GM12878 (cell line): ENCODE data around the gene FMOD. TPM values are rescaled to one million over a fixed set of nuclear protein-coding genes. Genes with fewer than 3 reads are reported as not detected.
A peak's percentile ranks its signal among the peaks of the same experiment; 100 is the strongest.

Experiments
- BCL11A ChIP-seq: IDR thresholded peaks from 2 replicates; pipeline ENCODE4 v1.6.1; 2011; ENCODE audit warnings: low read depth, low read length
- KLF5 ChIP-seq: fragments of 450-650 bp; IDR thresholded peaks from 2 replicates; pipeline ENCODE4 v1.6.1; 2014; ENCODE audit warnings: mild to moderate bottlenecking; ENCODE audit not compliant: partially characterized antibody
- MTA3 ChIP-seq: IDR thresholded peaks from 2 replicates; pipeline ENCODE4 v1.6.1; 2012; ENCODE audit warnings: low read length, inconsistent platforms, borderline replicate concordance
- NBN ChIP-seq: fragments of 450-650 bp; IDR thresholded peaks from 2 replicates; pipeline ENCODE4 v1.6.1; 2016
- NFYB ChIP-seq: IDR thresholded peaks from 2 replicates; pipeline ENCODE4 v1.6.1; 2011; ENCODE audit warnings: low read depth, mild to moderate bottlenecking, low read length, improper control_type of control experiment, moderate library complexity; ENCODE audit not compliant: insufficient read depth
- PAX5 ChIP-seq: IDR thresholded peaks from 2 replicates; pipeline ENCODE4 v1.6.1; 2011; ENCODE audit warnings: low read depth, low read length, borderline replicate concordance
- POLR2AphosphoS2 ChIP-seq: IDR thresholded peaks from 2 replicates; pipeline ENCODE4 v1.6.1; 2011; ENCODE audit warnings: low read depth, mild to moderate bottlenecking, low read length, improper control_type of control experiment, moderate library complexity
- RBBP5 ChIP-seq: fragments of 200-600 bp; sonication (generic); conservative IDR thresholded peaks from 2 replicates; pipeline ENCODE4 v1.6.1; 2016
- RUNX3 ChIP-seq: IDR thresholded peaks from 2 replicates; pipeline ENCODE4 v1.6.1; 2012; ENCODE audit warnings: low read length, inconsistent platforms
- YBX1 ChIP-seq: fragments of 450-650 bp; IDR thresholded peaks from 2 replicates; pipeline ENCODE4 v1.6.1; 2016; ENCODE audit warnings: antibody characterized with exemption
- polyA plus RNA-seq, 11 experiments: library from polyadenylated mRNA; depleted of rRNA in 4 of 11; unstranded in 6 of 11; stranded (reverse) in 5 of 11; fragments of >200 nt; fragmentation: Nextera tagmentation in 4 of 11; fragmentation: Illumina TruSeq in 1 of 11; extraction: Ambion mirVana in 4 of 11; extraction: Trizol in 1 of 11; gene quantifications; 1 replicate in 1 of 11; 2 replicates in 10 of 11; pipeline versions ENCODE4 v1.2.1 to v1.2.3, GENCODE V29; 2011 to 2016; ENCODE audit warnings: inconsistent platforms in 2 of 11, missing spikeins in 2 of 11, low read depth in 1 of 11
- total RNA-seq, 4 experiments: library from RNA; depleted of rRNA in 3 of 4; stranded (reverse); fragments of >200 nt in 3 of 4; fragmentation: Illumina TruSeq in 1 of 4; extraction: Trizol in 1 of 4; gene quantifications; 2 replicates each; pipeline versions ENCODE4 v1.2.1 to v1.2.3, GENCODE V29; 2013 to 2021
- TF ChIP-seq, protein P1 (sequence below), 3 experiments: IDR thresholded peaks in 2 of 3; conservative IDR thresholded peaks in 1 of 3; 2 replicates each; pipeline ENCODE4 v1.5.1; 2011; ENCODE audit warnings: low read depth in 3 of 3, low read length in 3 of 3, mild to moderate bottlenecking in 3 of 3, control low read depth in 2 of 3, moderate library complexity in 2 of 3, inconsistent platforms in 1 of 3, mixed read lengths in 1 of 3; ENCODE audit not compliant: control insufficient read depth in 2 of 3, insufficient read depth in 1 of 3; ENCODE audit errors: extremely low read depth in 1 of 3
- TF ChIP-seq, protein P2 (sequence below): fragments of 450-650 bp; formaldehyde crosslinking; IDR thresholded peaks from 2 replicates; pipeline ENCODE4 v1.4.0; 2022; ENCODE audit warnings: mild to moderate bottlenecking, moderate library complexity
- TF ChIP-seq, protein P3 (sequence below): fragments of 450-650 bp; IDR thresholded peaks from 2 replicates; pipeline ENCODE4 v1.6.1; 2017; ENCODE audit warnings: mild to moderate bottlenecking
- TF ChIP-seq, protein P4 (sequence below): fragments of 450-650 bp; IDR thresholded peaks from 2 replicates; pipeline ENCODE4 v1.6.1; 2016; ENCODE audit warnings: mild to moderate bottlenecking
- TF ChIP-seq, protein P5 (sequence below): fragments of 450-650 bp; IDR thresholded peaks from 2 replicates; pipeline ENCODE4 v1.6.1; 2017; ENCODE audit warnings: antibody characterized with exemption, mild to moderate bottlenecking, moderate library complexity
- TF ChIP-seq, protein P6 (sequence below): fragments of 450-650 bp; IDR thresholded peaks from 2 replicates; pipeline ENCODE4 v1.6.1; 2017; ENCODE audit warnings: low read depth, mild to moderate bottlenecking, moderate library complexity

The FMOD gene
- total and polyA plus RNA-seq, 10 of the 15 experiments (the other 5 are each of a cell fraction or from before 2014, with no cell fraction given) = 0.03 to 0.26 (median 0.11) TPM; not detected in 7

DNA sequence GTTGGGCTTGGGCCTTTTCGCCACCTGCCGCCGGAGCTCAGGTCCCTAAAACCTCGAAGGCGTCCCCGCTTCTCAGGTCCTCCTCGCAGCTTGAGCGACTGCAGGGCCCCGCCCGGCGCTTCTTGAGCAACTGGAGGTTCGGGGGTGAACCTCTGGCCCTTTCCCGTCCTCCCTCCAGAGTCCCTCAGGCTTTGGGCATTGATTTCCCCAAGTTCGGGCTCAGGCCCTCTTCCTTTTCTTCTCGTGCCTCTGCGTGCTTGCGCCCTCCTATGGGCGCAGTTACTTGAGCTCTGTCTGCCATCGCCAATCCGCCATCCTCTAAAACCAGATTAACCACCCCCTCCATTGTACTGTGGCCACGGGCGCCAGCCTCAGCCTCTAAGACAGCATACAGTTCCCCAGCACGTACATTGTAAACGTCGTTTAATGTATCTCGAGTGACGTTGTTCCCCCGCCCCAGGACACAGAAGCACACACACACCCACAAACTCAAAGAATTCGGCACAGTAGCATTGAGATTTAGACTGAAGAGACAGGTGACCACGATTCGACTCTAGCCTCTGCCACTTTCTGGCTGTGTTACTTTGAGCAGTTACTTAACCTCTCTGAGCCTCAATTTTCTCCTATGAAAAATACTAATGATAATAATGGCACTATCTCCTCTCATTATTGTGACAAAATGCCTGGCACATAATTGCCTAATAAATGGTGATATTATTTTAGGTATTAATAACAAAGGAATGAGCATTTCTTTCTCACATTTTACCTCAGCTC lies 23.1 kb downstream of the FMOD start (continued):
- TF ChIP-seq, protein P1, sequence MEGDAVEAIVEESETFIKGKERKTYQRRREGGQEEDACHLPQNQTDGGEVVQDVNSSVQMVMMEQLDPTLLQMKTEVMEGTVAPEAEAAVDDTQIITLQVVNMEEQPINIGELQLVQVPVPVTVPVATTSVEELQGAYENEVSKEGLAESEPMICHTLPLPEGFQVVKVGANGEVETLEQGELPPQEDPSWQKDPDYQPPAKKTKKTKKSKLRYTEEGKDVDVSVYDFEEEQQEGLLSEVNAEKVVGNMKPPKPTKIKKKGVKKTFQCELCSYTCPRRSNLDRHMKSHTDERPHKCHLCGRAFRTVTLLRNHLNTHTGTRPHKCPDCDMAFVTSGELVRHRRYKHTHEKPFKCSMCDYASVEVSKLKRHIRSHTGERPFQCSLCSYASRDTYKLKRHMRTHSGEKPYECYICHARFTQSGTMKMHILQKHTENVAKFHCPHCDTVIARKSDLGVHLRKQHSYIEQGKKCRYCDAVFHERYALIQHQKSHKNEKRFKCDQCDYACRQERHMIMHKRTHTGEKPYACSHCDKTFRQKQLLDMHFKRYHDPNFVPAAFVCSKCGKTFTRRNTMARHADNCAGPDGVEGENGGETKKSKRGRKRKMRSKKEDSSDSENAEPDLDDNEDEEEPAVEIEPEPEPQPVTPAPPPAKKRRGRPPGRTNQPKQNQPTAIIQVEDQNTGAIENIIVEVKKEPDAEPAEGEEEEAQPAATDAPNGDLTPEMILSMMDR (IDR thresholded peaks at IDR 0.05 in 2 of 3, conservative IDR thresholded peaks at IDR 0.05 in 1 of 3; ENCODE audit: control insufficient read depth in 2 of 3, extremely low read depth in 1 of 3, insufficient read depth in 1 of 3, low read depth in 3 of 3, low read length in 3 of 3) = peak; percentile 24 to 71 (median 39); a peak in 4 of 6 replicates
- TF ChIP-seq RBBP5 (no peak), NFYB (no peak), NBN (peak; percentile 94), POLR2AphosphoS2 (no peak), MTA3 (no peak), RUNX3 (no peak), YBX1 (peak; percentile 69; the same call in 1 of the 2 replicates), PAX5 (no peak), KLF5 (no peak), BCL11A (no peak)
- TF ChIP-seq, protein P2, sequence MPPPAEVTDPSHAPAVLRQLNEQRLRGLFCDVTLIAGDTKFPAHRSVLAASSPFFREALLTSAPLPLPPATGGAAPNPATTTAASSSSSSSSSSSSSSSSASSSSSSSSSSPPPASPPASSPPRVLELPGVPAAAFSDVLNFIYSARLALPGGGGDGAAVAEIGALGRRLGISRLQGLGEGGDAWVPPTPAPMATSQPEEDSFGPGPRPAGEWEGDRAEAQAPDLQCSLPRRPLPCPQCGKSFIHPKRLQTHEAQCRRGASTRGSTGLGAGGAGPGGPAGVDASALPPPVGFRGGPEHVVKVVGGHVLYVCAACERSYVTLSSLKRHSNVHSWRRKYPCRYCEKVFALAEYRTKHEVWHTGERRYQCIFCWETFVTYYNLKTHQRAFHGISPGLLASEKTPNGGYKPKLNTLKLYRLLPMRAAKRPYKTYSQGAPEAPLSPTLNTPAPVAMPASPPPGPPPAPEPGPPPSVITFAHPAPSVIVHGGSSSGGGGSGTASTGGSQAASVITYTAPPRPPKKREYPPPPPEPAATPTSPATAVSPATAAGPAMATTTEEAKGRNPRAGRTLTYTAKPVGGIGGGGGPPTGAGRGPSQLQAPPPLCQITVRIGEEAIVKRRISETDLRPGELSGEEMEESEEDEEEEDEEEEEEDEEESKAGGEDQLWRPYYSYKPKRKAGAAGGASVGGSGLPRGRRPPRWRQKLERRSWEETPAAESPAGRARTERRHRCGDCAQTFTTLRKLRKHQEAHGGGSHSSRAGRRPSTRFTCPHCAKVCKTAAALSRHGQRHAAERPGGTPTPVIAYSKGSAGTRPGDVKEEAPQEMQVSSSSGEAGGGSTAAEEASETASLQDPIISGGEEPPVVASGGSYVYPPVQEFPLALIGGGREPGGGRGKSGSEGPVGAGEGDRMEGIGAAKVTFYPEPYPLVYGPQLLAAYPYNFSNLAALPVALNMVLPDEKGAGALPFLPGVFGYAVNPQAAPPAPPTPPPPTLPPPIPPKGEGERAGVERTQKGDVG = no peak
- TF ChIP-seq, protein P3, sequence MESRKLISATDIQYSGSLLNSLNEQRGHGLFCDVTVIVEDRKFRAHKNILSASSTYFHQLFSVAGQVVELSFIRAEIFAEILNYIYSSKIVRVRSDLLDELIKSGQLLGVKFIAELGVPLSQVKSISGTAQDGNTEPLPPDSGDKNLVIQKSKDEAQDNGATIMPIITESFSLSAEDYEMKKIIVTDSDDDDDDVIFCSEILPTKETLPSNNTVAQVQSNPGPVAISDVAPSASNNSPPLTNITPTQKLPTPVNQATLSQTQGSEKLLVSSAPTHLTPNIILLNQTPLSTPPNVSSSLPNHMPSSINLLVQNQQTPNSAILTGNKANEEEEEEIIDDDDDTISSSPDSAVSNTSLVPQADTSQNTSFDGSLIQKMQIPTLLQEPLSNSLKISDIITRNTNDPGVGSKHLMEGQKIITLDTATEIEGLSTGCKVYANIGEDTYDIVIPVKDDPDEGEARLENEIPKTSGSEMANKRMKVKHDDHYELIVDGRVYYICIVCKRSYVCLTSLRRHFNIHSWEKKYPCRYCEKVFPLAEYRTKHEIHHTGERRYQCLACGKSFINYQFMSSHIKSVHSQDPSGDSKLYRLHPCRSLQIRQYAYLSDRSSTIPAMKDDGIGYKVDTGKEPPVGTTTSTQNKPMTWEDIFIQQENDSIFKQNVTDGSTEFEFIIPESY = no peak; the same call in 1 of the 2 replicates
- TF ChIP-seq, protein P4, sequence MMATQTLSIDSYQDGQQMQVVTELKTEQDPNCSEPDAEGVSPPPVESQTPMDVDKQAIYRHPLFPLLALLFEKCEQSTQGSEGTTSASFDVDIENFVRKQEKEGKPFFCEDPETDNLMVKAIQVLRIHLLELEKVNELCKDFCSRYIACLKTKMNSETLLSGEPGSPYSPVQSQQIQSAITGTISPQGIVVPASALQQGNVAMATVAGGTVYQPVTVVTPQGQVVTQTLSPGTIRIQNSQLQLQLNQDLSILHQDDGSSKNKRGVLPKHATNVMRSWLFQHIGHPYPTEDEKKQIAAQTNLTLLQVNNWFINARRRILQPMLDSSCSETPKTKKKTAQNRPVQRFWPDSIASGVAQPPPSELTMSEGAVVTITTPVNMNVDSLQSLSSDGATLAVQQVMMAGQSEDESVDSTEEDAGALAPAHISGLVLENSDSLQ = peak; percentile 50
- TF ChIP-seq, protein P5, sequence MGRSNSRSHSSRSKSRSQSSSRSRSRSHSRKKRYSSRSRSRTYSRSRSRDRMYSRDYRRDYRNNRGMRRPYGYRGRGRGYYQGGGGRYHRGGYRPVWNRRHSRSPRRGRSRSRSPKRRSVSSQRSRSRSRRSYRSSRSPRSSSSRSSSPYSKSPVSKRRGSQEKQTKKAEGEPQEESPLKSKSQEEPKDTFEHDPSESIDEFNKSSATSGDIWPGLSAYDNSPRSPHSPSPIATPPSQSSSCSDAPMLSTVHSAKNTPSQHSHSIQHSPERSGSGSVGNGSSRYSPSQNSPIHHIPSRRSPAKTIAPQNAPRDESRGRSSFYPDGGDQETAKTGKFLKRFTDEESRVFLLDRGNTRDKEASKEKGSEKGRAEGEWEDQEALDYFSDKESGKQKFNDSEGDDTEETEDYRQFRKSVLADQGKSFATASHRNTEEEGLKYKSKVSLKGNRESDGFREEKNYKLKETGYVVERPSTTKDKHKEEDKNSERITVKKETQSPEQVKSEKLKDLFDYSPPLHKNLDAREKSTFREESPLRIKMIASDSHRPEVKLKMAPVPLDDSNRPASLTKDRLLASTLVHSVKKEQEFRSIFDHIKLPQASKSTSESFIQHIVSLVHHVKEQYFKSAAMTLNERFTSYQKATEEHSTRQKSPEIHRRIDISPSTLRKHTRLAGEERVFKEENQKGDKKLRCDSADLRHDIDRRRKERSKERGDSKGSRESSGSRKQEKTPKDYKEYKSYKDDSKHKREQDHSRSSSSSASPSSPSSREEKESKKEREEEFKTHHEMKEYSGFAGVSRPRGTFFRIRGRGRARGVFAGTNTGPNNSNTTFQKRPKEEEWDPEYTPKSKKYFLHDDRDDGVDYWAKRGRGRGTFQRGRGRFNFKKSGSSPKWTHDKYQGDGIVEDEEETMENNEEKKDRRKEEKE = no peak
- TF ChIP-seq, protein P6, sequence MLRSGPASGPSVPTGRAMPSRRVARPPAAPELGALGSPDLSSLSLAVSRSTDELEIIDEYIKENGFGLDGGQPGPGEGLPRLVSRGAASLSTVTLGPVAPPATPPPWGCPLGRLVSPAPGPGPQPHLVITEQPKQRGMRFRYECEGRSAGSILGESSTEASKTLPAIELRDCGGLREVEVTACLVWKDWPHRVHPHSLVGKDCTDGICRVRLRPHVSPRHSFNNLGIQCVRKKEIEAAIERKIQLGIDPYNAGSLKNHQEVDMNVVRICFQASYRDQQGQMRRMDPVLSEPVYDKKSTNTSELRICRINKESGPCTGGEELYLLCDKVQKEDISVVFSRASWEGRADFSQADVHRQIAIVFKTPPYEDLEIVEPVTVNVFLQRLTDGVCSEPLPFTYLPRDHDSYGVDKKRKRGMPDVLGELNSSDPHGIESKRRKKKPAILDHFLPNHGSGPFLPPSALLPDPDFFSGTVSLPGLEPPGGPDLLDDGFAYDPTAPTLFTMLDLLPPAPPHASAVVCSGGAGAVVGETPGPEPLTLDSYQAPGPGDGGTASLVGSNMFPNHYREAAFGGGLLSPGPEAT = peak; percentile 10
